22Rv1 (cell line): ENCODE measurements around the gene ZNF831.

Source experiments
- CTCF ChIP-seq: fragments of 450-650 bp; IDR thresholded peaks from 2 replicates; pipeline ENCODE4 v1.5.1; 2017; ENCODE audit warnings: mild to moderate bottlenecking
- ZFX ChIP-seq: fragments of 450-650 bp; IDR thresholded peaks from 2 replicates; pipeline ENCODE4 v1.6.1; 2017; ENCODE audit warnings: antibody characterized with exemption, borderline replicate concordance

- TF ChIP-seq CTCF (no peak), ZFX (no peak)
These were observed 57.6 kb downstream of the ZNF831 start for GRCh38 chr20:59221049-59221706.
